NCI-H2029 (cell line): ENCODE data around the gene GALR1.
"Not testable (repeated sequence)": the region's sequence is repeated elsewhere in the genome, so short reads cannot be mapped to it uniquely, and the experiment has no call there.

Source experiments
- DNase-seq: peaks from one replicate; lab custom pipeline; 2025; lab: John Stamatoyannopoulos, UW

The GALR1 gene

GRCh38 chr18:77249569-77250500, at the start of gene GALR1:
Gene GALR1 (plus strand): TSS chr18:77249848. CDS start chr18:77250549, 701 bp downstream.
- DNase-seq, result no peak

GRCh38 chr18:77201506-77201905, 48.1 kb upstream of the GALR1 start:
- no peak for DNase-seq

- DNase-seq, result no peak
Measured at GRCh38 chr18:77202329-77202728, 47.3 kb upstream of the GALR1 start.

GRCh38 chr18:77203071-77203470, 46.6 kb upstream of the GALR1 start:
- DNase-seq, result no peak

GRCh38 chr18:77203851-77204250, 45.8 kb upstream of the GALR1 start:
- no peak for DNase-seq

- DNase-seq, result no peak
Measured at GRCh38 chr18:77205769-77206168, 43.9 kb upstream of the GALR1 start.

GRCh38 chr18:77206676-77207374, 42.8 kb upstream of the GALR1 start:
- DNase-seq, result no peak

- DNase-seq, result no peak
Measured at GRCh38 chr18:77207540-77207939, 42.1 kb upstream of the GALR1 start.

- DNase-seq, result peak; percentile 17
Measured at GRCh38 chr18:77208964-77209363, 40.7 kb upstream of the GALR1 start.

GRCh38 chr18:77209587-77209986, 40.1 kb upstream of the GALR1 start:
- no peak for DNase-seq

- DNase-seq, result no peak
Measured at GRCh38 chr18:77210249-77210648, 39.4 kb upstream of the GALR1 start.

GRCh38 chr18:77218642-77219041, 31.0 kb upstream of the GALR1 start:
- no peak for DNase-seq

GRCh38 chr18:77220726-77221125, 28.9 kb upstream of the GALR1 start:
- no peak for DNase-seq

GRCh38 chr18:77222464-77222863, 27.2 kb upstream of the GALR1 start:
- DNase-seq, result peak; percentile 16

- no peak for DNase-seq
Measured at GRCh38 chr18:77223221-77223639, 26.4 kb upstream of the GALR1 start.

- no peak for DNase-seq
Measured at GRCh38 chr18:77223653-77224052, 26.0 kb upstream of the GALR1 start.

GRCh38 chr18:77230645-77231044, 19.0 kb upstream of the GALR1 start:
- no peak for DNase-seq

- no peak for DNase-seq
Measured at GRCh38 chr18:77234504-77235365, 14.9 kb upstream of the GALR1 start.

- not testable (repeated sequence) for DNase-seq
Measured at GRCh38 chr18:77239285-77239684, 10.4 kb upstream of the GALR1 start.

GRCh38 chr18:77248873-77249568, 627 bp upstream of the GALR1 start:
- no peak for DNase-seq

GRCh38 chr18:77250501-77250925, 865 bp downstream of the GALR1 start:
- DNase-seq, result no peak
